ENCODE data around the gene FHIP1B.
"Not testable (repeated sequence)": the region's sequence is repeated elsewhere in the genome, so short reads cannot be mapped to it uniquely, and the experiment has no call there.

FHIP1B gene

DNA sequence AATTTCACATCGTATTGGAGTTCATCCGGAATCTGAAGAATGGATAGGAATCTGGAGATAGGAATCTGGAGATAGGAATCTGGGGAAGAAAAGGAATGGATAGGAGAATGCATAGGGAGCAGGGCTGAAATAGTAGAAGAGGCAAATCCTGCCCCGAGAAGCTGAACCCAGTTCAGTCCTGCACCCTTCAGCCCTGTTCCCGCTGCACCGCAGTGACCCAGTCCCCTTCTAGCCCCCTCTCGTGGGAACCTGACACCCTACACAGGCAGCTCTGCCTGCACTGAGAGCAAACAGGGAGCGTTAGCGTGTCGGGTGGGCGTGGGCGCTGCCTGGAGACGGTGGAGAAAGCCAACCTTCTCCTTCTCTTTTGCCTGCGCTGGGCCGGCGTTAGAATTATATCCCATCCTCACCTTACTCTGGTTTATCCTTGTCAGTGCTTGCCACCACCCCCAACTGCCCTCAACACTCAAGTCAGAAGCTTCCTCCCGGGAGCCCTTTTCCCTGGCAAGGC is 24.2 kb upstream of the FHIP1B start:
- peaks cover 4% of the 10 kb centered on the region; the same call in 1 of the 2 replicates for H3K9me3 ChIP-seq
- no peak overlapping the region for H3K4me3 ChIP-seq
- H3K36me3 ChIP-seq: no peaks in the 10 kb centered on the region
- no peaks in the 10 kb centered on the region for H3K4me1 ChIP-seq
- H3K27ac ChIP-seq: no peak overlapping the region
- no peaks in the 10 kb centered on the region for H3K27me3 ChIP-seq
- H4K20me1 ChIP-seq: no peaks in the 10 kb centered on the region
- no peak for TF ChIP-seq Cebpa-rat (IDR thresholded peaks at IDR 0.05)
- no peak overlapping the region for H3K4me2 ChIP-seq
- H3K9ac ChIP-seq: no peak overlapping the region

DNA sequence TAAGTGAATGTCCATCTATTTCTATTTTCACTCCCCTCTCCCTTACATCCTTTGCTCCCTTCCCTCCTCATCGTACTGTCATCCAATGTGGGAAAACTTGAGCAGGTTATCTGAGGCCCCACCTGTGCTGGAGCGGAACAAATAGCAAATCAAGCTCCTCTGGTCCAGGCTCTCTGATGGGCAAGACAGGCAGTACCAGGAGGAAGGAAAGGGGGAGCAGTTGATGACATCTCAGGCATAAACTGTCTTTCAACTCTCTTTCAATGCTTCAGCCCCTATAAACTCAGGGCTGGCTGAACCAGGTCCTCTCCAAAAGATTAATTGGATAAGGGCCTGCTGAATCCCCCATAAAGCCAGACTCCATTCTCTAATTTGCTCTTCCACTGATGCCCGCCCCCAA is 23.7 kb upstream of the FHIP1B start:
- Histone ChIP-seq H3K9me3 (peaks cover 4% of the 10 kb centered on the region; the same call in 1 of the 2 replicates), H3K9ac (no peak overlapping the region), H3K36me3 (no peaks in the 10 kb centered on the region), H4K20me1 (no peaks in the 10 kb centered on the region), H3K4me3 (no peak overlapping the region), H3K4me2 (no peak overlapping the region), H3K27ac (no peak overlapping the region), H3K27me3 (no peaks in the 10 kb centered on the region), H3K4me1 (no peaks in the 10 kb centered on the region)
- no peak for TF ChIP-seq Cebpa-rat (IDR thresholded peaks at IDR 0.05)

DNA sequence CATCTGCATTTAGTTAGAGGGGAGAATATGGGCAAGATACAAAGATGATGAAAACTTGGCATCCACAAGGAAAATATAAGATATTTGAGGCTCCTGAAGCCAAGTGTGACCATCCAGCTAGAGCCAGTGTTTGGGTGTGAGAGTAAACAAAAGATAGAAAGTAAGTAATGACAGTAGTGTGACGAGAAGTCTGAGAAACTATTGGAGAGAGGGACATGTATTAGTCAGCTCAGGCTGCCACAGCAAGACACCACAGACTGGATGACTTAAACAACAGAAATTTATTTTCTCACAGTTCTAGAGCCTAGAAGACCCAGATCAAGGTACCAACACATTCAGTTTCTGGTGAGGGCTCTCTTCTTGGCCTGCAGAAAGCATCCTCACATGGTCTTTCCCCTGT is 18.8 kb upstream of the FHIP1B start:
- Histone ChIP-seq H3K4me3 (no peak overlapping the region), H3K9ac (no peak overlapping the region), H3K4me2 (no peak overlapping the region), H3K36me3 (no peaks in the 10 kb centered on the region), H3K27me3 (no peaks in the 10 kb centered on the region), H4K20me1 (no peaks in the 10 kb centered on the region), H3K9me3 (no peaks in the 10 kb centered on the region), H3K27ac (no peak overlapping the region), H3K4me1 (no peaks in the 10 kb centered on the region)
- TF ChIP-seq Cebpa-rat (IDR thresholded peaks at IDR 0.05): no peak

DNA sequence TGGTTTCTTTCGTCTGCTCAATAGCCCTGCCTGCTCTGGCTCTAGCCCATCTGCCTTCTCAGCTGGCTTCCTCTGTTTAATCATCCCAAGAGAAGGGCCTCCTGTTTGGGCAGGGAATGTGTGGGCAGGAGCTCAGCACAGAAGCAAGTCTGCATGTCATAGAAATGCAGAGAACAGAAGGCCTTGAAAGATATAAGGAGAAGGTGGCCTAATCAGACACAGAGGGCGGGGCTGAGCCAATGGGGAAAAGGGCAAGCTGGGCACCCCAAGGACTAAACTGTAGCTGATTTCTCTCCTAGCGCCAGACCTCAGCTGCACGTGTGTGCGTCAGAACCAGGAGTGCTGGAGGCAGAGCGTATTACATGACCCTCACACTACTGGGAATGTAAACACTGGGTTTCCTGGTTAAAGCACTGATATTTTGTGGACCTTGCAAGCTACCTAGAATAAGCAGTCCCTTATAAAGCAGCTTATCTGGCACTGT is 17.6 kb upstream of the FHIP1B start:
- Histone ChIP-seq H3K9me3 (no peaks in the 10 kb centered on the region), H3K4me2 (no peak overlapping the region), H4K20me1 (no peaks in the 10 kb centered on the region), H3K27ac (no peak overlapping the region), H3K4me1 (no peaks in the 10 kb centered on the region), H3K9ac (no peak overlapping the region), H3K27me3 (no peaks in the 10 kb centered on the region), H3K36me3 (no peaks in the 10 kb centered on the region), H3K4me3 (no peak overlapping the region)
- TF ChIP-seq Cebpa-rat (IDR thresholded peaks at IDR 0.05): no peak

DNA sequence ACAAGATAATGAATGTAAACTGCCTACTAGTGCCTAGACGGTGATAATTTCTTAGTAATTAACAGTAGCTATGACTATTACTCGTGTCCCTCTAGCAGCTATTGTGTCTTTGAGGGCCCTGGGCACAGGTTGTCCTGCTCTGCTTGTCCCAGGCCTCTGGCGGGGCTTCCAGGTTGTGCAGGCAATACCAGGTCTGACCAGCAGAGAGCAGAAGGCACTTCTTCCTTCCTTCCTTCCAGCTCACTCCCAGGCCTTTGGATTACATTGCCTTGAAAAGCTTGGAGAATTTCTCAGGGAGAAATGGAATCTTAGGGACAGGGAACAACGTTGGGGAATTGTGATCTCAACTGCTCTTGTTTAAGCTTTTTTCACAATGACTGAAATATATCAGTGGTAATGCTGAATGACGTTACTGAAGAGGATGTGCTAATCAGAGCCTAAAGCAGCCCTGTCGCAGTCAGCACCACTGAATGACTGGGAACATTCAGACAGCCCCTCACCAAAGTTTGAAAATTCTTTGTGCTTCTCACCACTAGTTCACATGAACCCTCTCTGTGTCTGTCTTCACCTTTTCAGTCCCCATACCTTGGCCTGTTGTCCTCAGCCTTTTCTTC is 16.8 kb upstream of the FHIP1B start:
- no peak for TF ChIP-seq Cebpa-rat (IDR thresholded peaks at IDR 0.05)
- Histone ChIP-seq H3K27me3 (no peaks in the 10 kb centered on the region), H3K9ac (no peak overlapping the region), H3K4me3 (no peak overlapping the region), H3K27ac (no peak overlapping the region), H3K9me3 (no peaks in the 10 kb centered on the region), H4K20me1 (no peaks in the 10 kb centered on the region), H3K4me2 (no peak overlapping the region), H3K4me1 (no peaks in the 10 kb centered on the region), H3K36me3 (no peaks in the 10 kb centered on the region)

DNA sequence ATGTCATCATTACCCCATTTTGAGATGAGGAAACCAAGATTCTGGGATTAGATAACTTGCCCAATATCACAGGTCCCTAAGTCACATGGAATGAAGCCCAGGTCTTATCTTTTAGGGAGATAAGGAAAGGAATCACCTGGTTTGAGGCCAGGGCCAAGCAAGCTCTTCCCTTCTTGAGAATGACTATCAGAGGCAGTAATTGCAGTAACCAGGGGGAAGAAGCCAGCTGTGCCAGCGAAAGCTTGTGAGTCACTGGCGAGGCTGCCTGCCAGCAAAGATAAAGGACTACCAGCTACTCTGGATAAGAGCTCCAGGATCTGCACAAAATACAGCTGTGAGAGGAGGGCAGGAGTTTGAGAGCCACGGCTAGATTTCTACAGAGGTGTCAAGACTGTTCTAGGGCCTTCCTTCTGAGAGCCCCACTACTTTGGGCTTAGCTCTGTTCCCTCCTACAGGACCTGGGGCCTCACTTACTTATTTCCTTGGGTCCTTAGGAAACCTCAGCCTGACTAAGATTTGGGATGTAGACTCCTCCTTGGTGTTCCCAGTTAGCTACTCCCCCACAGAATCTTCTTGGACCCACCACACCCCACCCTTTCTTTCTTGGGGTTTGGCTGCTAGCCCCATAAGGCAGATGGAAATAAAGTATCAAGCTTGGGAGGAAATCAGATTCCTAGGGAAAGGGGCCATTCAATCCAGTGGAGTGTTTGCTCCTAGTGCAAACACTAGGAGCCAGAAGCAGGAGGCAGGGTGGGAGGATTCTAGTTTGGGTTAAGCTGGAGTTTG is 15.5 kb upstream of the FHIP1B start:
- Histone ChIP-seq H3K4me3 (no peak overlapping the region), H3K27ac (no peak overlapping the region), H3K36me3 (no peaks in the 10 kb centered on the region), H3K27me3 (no peaks in the 10 kb centered on the region), H3K4me1 (no peaks in the 10 kb centered on the region), H4K20me1 (no peaks in the 10 kb centered on the region), H3K9me3 (no peaks in the 10 kb centered on the region), H3K9ac (no peak overlapping the region), H3K4me2 (no peak overlapping the region)
- no peak for TF ChIP-seq Cebpa-rat (IDR thresholded peaks at IDR 0.05)

DNA sequence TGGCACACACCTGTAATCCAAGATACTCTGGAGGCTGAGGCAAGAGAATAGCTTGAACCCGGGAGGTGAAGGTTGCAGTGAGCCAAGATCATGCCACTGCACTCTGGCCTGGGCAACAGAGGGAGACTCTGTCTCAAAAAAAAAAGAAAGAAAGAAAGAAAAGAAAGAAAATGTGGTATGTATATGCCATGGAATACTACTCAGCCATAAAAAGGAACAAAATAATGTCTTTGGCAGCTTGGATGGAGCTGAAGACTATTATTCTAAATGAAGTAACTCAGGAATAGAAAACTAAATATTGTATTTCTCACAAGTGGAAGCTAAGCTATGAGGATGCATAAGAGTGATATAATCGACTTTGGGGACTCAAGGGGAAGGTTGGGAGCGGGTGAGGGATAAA is 14.5 kb upstream of the FHIP1B start:
- H3K36me3 ChIP-seq, H3K4me2 ChIP-seq, H3K9ac ChIP-seq, H3K4me3 ChIP-seq, H3K27ac ChIP-seq, H3K9me3 ChIP-seq, H3K27me3 ChIP-seq, H4K20me1 ChIP-seq, H3K4me1 ChIP-seq: not testable (repeated sequence)

DNA sequence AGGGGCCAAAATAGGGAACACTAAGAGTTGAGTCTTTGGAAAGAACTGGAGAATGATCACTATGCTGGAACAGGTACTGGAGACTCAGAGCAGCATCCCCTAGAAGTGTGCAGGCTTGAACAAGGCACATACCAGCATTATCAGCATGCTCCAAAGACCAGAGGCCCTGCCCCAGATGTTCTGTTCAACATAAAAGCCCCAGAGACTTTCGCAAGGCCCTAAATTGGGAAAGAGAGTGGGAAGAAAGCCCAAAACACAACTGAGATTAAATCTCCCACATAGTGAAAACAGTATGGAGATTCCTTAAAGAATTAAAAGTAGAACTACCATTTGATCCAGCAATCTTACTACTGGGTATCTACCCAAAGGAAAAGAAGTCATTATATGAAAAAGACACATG is 13.8 kb upstream of the FHIP1B start:
- no peaks in the 10 kb centered on the region for H3K9me3 ChIP-seq
- H3K9ac ChIP-seq: no peak overlapping the region
- H3K4me3 ChIP-seq: no peak overlapping the region
- no peaks in the 10 kb centered on the region for H4K20me1 ChIP-seq
- H3K27ac ChIP-seq: no peak overlapping the region
- no peaks in the 10 kb centered on the region for H3K4me1 ChIP-seq
- no peak overlapping the region for H3K4me2 ChIP-seq
- H3K27me3 ChIP-seq: no peaks in the 10 kb centered on the region
- no peaks in the 10 kb centered on the region for H3K36me3 ChIP-seq
- TF ChIP-seq Cebpa-rat (IDR thresholded peaks at IDR 0.05): no peak

DNA sequence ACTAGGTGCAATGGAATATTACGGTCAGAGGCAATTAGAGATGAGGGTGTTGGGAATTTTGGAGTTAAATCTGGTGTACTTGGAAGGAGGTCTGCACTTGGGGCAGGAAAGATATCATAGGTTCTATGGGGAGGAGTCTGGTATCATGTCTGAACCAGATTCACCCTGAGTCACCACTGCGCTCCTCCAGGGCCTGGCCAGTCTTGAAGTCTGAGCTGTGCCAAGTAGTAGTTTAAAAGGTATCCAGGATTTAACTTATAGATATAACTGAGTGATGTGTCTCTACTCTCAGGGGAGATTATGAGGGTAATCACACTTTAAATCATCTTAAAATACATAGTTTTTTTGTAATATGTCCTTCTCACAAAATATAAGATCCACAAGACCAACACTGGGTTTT is 11.1 kb upstream of the FHIP1B start:
- H3K27ac ChIP-seq: no peak overlapping the region
- no peak overlapping the region for H3K4me3 ChIP-seq
- H3K36me3 ChIP-seq: no peaks in the 10 kb centered on the region
- no peak overlapping the region for H3K4me2 ChIP-seq
- H3K4me1 ChIP-seq: no peaks in the 10 kb centered on the region; the same call in 1 of the 2 replicates
- TF ChIP-seq Cebpa-rat (IDR thresholded peaks at IDR 0.05): no peak
- H4K20me1 ChIP-seq: no peaks in the 10 kb centered on the region
- H3K9me3 ChIP-seq: peaks cover 1% of the 10 kb centered on the region; the same call in 1 of the 2 replicates
- no peak overlapping the region for H3K9ac ChIP-seq
- H3K27me3 ChIP-seq: no peaks in the 10 kb centered on the region

DNA sequence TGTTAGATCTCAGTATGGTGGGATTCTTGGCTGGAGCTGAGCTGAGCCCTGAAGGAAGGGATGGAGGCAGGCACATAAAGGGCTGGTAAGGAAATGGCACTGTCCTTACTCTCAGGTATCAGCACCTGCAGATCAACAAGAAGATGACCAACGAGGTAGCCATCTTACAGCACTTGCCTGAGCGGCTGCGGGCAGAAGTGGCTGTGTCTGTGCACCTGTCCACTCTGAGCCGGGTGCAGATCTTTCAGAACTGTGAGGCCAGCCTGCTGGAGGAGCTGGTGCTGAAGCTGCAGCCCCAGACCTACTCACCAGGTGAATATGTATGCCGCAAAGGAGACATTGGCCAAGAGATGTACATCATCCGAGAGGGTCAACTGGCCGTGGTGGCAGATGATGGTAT is 6.9 kb upstream of the FHIP1B start:
- Histone ChIP-seq H4K20me1 (no peaks in the 10 kb centered on the region), H3K9me3 (peaks cover 10% of the 10 kb centered on the region), H3K4me3 (no peak overlapping the region), H3K4me1 (no peaks in the 10 kb centered on the region; the same call in 1 of the 2 replicates), H3K9ac (no peak overlapping the region), H3K27me3 (no peaks in the 10 kb centered on the region), H3K27ac (no peak overlapping the region), H3K4me2 (no peak overlapping the region), H3K36me3 (no peaks in the 10 kb centered on the region)
- TF ChIP-seq Cebpa-rat (IDR thresholded peaks at IDR 0.05): no peak

Measured in BLaER1 (cell line).